Activated CD8-positive, alpha-beta T cell treated with anti-CD3 and anti-CD28 coated beads, Interleukin-2, amount 10 ng/mL, durations not matched to agents 7 days and 5 days (primary cell): ENCODE results near the gene MUTYH. TPM values are rescaled to one million over a fixed set of nuclear protein-coding genes. Genes with fewer than 3 reads are reported as not detected.

Source experiments
- ATAC-seq: fragments of 150-1000 bp; cut with Tn5 transposase; one replicate; pipeline ENCODE4 v1.10.0; 2021; ENCODE audit warnings: moderate library complexity
- CTCF ChIA-PET: fragments of 350-600 bp; sonication (Branson Sonifier 250); formaldehyde crosslinking; loops from one replicate; lab custom pipeline; 2021; ENCODE audit warnings: antibody characterized with exemption; lab: Charles Lee
- POLR2A ChIA-PET: fragments of 350-600 bp; sonication (Branson Sonifier 250); formaldehyde crosslinking; loops from one replicate; lab custom pipeline; 2021; ENCODE audit warnings: antibody characterized with exemption; lab: Charles Lee
- DNase-seq: peaks from one replicate; pipeline ENCODE4 v3.0.0-alpha.2; 2020
- H3K27ac Mint-ChIP-seq: one replicate; pipeline ENCODE4 v1.8.0; 2021; ENCODE audit warnings: mild to moderate bottlenecking, mixed read lengths
- H3K27me3 Mint-ChIP-seq: one replicate; pipeline ENCODE4 v1.8.0; 2021; ENCODE audit warnings: low read depth, mixed read lengths
- H3K36me3 Mint-ChIP-seq: one replicate; pipeline ENCODE4 v1.8.0; 2021; ENCODE audit warnings: low read depth, mixed read lengths
- H3K4me1 Mint-ChIP-seq: one replicate; pipeline ENCODE4 v1.8.0; 2021; ENCODE audit warnings: low read depth, mixed read lengths
- H3K4me3 Mint-ChIP-seq: one replicate; pipeline ENCODE4 v1.8.0; 2021; ENCODE audit warnings: mild to moderate bottlenecking, mixed read lengths
- H3K9me3 Mint-ChIP-seq: one replicate; pipeline ENCODE4 v1.8.0; 2022; ENCODE audit warnings: mixed read lengths; ENCODE audit not compliant: insufficient read depth
- total RNA-seq, 2 experiments: library from RNA; stranded (reverse); gene quantifications; one replicate each; pipeline ENCODE4 v1.2.3, GENCODE V29; 2021

The MUTYH gene
- total RNA-seq, 2 experiments from 2014 or later: 59.8 to 61.8 TPM

DNA sequence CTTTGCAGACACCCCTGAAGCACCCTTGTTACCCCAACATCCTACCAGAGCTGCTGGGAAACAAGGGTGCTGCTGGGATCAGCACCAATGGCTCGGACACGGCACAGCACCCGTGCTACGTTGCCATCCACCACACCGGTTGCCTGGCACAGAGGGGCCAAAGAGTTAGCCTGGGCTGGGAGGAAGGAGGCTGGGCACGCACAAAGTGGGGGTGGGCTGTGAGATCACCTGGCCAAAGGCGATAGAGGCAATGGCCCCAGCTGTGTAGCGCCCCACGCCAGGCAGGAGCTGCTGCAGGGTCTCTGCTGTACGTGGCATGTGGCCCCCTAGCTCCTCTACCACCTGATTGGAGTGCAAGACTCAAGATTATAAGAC lies 7.9 kb downstream of the MUTYH start:
- Mint-ChIP-seq H3K27ac (no peak overlapping the region), H3K36me3 (peaks cover 40% of the 10 kb centered on the region), H3K9me3 (no peaks in the 10 kb centered on the region), H3K4me3 (no peak overlapping the region), H3K27me3 (no peaks in the 10 kb centered on the region), H3K4me1 (peaks cover 45% of the 10 kb centered on the region)
- DNase-seq (no peak), ATAC-seq (no peak)
- CTCF ChIA-PET: no interaction called here
- POLR2A ChIA-PET: no interaction called here

DNA sequence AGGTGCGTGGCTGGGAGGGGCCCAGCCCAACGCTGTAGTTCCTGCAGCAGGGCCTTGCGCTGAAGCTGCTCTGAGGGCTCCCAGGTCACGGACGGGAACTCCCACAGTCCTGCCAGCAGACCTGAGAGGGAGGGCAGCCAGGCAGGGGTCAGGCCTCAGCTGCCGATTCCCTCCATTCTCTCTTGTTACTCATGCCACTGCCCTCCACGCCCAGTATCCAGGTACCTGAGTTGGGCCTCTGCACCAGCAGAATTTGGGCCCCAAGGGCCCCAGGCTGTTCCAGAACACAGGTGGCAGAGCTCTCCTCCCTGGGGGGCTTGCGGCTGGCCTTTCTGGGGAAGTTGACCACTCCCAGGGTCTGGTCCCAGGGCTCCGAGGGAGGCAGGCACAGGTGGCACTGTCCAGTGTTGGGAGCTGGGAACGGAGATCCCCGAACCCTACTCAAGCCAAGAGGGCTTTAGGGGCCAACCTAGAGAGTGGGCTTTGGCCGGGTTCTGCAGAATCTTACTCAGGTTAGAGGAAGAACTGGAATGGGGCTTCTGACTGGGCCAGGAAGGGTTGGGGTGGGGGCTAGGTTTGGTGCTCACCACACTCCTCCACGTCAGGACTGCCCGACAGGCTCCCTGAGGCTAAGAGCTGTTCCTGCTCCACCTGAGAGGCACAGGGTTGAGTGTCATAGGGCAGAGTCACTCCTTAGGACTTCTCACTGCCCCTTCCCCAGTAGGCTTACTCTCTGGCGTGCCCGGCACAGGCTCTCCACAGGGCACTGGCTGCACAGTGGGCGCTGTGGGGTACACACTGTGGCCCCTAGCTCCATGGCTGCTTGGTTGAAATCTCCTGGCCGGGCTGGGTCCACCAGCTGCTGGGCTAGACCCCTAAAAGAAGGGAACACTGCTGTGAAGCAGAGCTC lies 8.5 kb downstream of the MUTYH start:
- ChIA-PET POLR2A (interaction anchor here (1.1 kb wide), 1 partner anchor 8 kb away, joined by 4 read pairs; the partner anchor contains the start of genes MUTYH and TOE1), CTCF (no interaction called here)
- no peaks in the 10 kb centered on the region for H3K9me3 Mint-ChIP-seq

DNA sequence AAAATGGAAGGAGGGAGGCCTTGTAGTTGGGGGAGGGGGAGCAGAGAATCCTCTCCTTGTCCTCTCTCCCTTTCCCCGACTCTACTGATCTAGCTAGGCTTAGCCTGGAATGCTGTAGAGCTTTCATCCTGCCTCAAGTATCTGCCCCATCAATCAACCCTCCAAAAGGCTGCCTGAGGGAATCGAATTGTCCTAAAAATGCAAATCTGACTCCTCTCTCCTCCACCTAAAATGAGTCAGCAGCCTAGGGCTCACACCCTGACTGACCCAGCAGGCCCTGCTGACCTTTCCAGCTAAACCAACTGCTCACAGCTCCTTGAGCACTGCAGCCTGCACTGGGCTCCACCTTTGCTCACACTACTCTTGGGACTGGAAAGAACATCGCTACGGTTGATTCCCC lies 10.8 kb downstream of the MUTYH start:
- H3K4me3 Mint-ChIP-seq: no peak overlapping the region
- peak overlapping the region; percentile 20 for H3K27ac Mint-ChIP-seq
- POLR2A ChIA-PET: interaction anchor here (5.2 kb wide), 1 partner anchor 11 kb away, joined by 77 read pairs; the partner anchor contains the start of genes MUTYH and TOE1
- H3K9me3 Mint-ChIP-seq: no peaks in the 10 kb centered on the region
- H3K36me3 Mint-ChIP-seq: peaks cover 32% of the 10 kb centered on the region
- DNase-seq (no peak), ATAC-seq (no peak)
- no peaks in the 10 kb centered on the region for H3K27me3 Mint-ChIP-seq
- H3K4me1 Mint-ChIP-seq: peaks cover 32% of the 10 kb centered on the region
- CTCF ChIA-PET: interaction anchor here (0.8 to 3.5 kb wide), 2 partner anchors 11 to 26 kb away, joined by 3 to 24 read pairs; partner anchors contain the start of genes MUTYH and TOE1

More for the DNA sequence above, 8.5 kb downstream of the MUTYH start:
- H3K36me3 Mint-ChIP-seq: peaks cover 38% of the 10 kb centered on the region
- no peak overlapping the region for H3K27ac Mint-ChIP-seq
- H3K27me3 Mint-ChIP-seq: no peaks in the 10 kb centered on the region
- ATAC-seq (no peak), DNase-seq (no peak)
- no peak overlapping the region for H3K4me3 Mint-ChIP-seq
- peaks cover 44% of the 10 kb centered on the region for H3K4me1 Mint-ChIP-seq

DNA sequence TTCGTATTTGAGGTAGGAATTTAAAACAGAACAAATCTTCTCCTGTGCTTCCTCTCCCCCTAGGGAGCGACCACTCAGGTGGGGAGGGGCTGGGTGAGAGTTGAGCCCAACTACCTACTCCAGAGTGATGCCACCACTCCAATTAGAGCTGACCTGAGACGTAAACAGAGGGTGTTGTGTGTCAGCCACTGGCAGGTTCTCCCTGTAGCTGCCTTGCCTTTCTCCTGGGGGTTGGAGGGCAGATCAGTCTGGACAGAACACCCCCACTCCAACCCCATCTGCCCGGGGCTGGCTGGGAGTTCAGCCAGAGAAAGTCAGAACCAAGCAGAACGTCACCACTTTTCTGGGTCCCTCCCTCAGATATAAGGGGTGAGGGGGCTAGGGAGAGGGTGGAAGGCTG lies 11.6 kb downstream of the MUTYH start:
- peaks cover 25% of the 10 kb centered on the region for H3K4me1 Mint-ChIP-seq
- no peak for DNase-seq
- ChIA-PET CTCF (interaction anchor here (0.6 to 3.5 kb wide), 6 partner anchors 12 to 164 kb away, joined by 3 to 24 read pairs (median 3); partner anchors contain the start of genes MUTYH, TESK2 and TOE1), POLR2A (interaction anchor here (1.4 to 5.2 kb wide), 3 partner anchors 11 to 256 kb away, joined by 5 to 77 read pairs (median 10); partner anchors contain the start of genes MUTYH and TOE1)
- H3K36me3 Mint-ChIP-seq: peaks cover 27% of the 10 kb centered on the region
- H3K27ac Mint-ChIP-seq: peak overlapping the region; percentile 60
- H3K4me3 Mint-ChIP-seq: peak overlapping the region; percentile 65
- no peak for ATAC-seq
- no peaks in the 10 kb centered on the region for H3K9me3 Mint-ChIP-seq
- H3K27me3 Mint-ChIP-seq: no peaks in the 10 kb centered on the region

DNA sequence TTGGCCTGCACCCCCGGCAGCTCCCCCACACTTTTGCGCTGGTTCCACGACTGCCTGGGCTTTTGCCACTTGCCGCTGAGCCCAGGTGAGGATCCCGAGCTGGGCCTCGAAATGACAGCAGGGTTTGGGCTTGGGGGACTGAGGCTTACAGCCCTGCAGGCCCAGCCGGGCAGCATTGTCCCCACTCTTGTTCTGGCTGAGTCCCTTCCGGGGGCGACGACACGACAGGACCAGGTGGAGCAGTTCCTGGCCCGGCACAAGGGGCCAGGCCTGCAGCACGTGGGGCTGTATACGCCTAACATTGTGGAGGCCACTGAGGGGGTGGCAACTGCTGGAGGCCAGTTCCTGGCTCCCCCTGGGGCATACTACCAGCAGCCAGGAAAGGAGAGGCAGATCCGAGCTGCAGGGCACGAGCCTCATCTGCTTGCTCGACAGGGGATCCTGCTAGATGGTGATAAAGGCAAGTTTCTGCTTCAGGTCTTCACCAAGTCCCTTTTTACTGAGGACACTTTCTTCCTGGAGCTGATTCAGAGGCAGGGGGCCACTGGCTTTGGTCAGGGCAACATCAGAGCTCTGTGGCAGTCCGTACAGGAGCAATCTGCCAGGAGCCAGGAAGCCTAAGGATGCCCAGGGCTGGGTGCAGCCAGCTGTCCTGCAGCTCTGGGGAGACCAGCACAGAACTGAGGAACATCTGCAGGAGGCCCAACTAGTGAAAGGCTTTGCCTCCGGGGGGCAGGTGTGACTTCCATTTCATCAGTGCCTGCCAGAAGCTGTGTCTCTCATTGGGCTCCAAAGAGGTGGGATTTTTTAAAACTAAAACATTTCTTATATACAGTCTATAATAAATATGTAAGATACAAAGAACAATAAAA lies 12.4 kb downstream of the MUTYH start:
- ChIA-PET CTCF (interaction anchor here (0.6 to 3.5 kb wide), 10 partner anchors 10 to 165 kb away, joined by 3 to 24 read pairs (median 4); partner anchors contain the start of genes MUTYH, TESK2 and TOE1), POLR2A (interaction anchor here (0.9 to 5.2 kb wide), 9 partner anchors 12 to 607 kb away, joined by 3 to 77 read pairs (median 5); partner anchors contain the start of genes HECTD3, MUTYH, PLK3 and TOE1)
- H3K27ac Mint-ChIP-seq: peak overlapping the region; percentile 75
- H3K9me3 Mint-ChIP-seq: no peaks in the 10 kb centered on the region
- peak; percentile 37 for DNase-seq
- peaks cover 19% of the 10 kb centered on the region for H3K36me3 Mint-ChIP-seq
- H3K4me3 Mint-ChIP-seq: peak overlapping the region; percentile 83
- no peak for ATAC-seq
- H3K27me3 Mint-ChIP-seq: no peaks in the 10 kb centered on the region
- H3K4me1 Mint-ChIP-seq: peaks cover 22% of the 10 kb centered on the region

DNA sequence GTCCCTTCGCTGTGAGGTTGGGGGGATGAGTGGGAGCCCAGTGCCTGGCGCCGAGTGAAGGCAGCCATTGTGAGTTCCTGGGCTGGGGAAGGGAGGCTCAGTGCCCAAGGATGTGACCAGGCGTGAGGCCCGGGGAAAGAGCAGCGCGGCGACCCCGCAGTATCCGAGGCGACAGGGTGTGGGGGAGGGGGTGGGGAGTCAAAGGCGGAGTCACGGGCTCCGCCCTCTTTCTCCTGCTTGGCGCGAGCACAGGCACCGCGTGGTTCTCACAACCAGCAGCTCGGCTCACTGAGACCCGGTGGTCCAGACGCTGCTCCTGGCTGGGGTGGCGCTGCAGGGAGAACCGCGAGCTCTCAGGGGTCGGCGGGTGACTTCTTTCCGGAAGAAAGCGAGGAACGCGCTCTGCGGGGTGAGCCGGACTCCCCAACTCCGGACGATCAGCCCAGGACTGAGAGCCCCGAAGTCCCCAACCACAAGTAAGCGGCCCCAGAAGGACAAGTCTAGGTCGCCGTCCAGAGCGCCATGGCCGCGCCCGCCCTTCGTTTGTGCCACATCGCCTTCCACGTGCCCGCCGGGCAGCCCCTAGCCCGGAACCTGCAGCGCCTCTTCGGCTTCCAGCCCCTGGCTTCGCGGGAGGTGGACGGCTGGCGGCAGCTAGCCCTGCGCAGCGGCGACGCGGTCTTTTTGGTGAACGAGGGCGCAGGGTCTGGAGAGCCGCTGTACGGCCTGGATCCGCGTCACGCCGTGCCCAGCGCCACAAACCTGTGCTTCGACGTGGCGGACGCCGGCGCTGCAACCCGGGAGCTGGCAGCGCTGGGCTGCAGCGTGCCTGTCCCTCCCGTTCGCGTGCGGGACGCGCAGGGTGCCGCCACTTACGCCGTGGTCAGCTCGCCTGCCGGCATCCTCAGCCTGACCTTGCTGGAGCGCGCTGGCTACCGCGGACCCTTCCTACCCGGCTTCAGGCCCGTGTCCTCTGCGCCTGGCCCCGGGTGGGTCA lies 13.3 kb downstream of the MUTYH start, which contains the start of gene HPDL:
TSS of gene HPDL (plus strand) at position 269 of the 997 bp plus-strand sequence. CDS start at position 523, 254 bp downstream.
- DNase-seq (peak; percentile 82), ATAC-seq (peak; percentile 90)
- Mint-ChIP-seq H3K36me3 (peaks cover 17% of the 10 kb centered on the region), H3K9me3 (no peaks in the 10 kb centered on the region), H3K4me3 (peak within 1 kb of the TSS; percentile 83), H3K27ac (peak within 1 kb of the TSS; percentile 87), H3K4me1 (peaks cover 22% of the 10 kb centered on the region), H3K27me3 (peaks cover 1% of the 10 kb centered on the region)
- POLR2A ChIA-PET: interaction anchor here (0.9 to 5.2 kb wide), 10 partner anchors 13 to 606 kb away, joined by 3 to 77 read pairs (median 6); partner anchors contain the start of genes HECTD3, MUTYH, PLK3 and TOE1
- CTCF ChIA-PET: interaction anchor here (0.7 to 3.5 kb wide), 10 partner anchors 9 to 317 kb away, joined by 3 to 24 read pairs (median 4); partner anchors contain the start of genes MUTYH and TOE1

DNA sequence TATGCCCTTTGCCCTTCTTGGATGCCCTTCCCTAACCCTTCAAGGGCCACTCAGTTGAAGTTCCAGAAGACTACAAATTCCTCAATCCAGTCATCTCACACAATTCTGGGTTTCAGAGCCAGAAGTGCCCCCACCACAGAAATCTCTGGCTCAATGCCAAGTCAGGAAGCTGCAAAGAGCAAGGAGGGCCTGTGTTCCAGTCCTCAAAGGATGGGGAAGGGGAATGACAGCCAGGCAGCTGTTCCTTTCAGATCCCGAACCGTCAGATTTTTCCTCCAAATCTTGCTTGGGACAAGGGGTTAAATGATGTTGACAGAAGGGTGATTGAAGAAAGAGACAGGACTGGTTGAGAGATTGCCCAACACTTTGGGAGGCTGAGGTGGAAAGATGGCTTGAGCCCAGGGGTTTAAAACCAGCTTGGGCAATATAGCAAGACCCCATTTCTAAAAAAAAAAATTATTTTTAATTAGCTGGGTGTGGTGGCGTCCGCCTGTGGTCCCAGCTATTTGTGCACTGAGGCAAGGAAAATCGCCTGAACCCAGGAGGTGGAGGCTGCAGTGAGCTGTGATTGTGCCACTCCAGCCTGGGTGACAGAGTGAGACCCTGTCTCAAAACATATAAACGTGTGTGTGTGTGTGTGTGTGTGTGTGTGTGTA lies 14.3 kb downstream of the MUTYH start:
- Mint-ChIP-seq H3K36me3 (peaks cover 17% of the 10 kb centered on the region), H3K27me3 (peaks cover 2% of the 10 kb centered on the region), H3K9me3 (no peaks in the 10 kb centered on the region), H3K27ac (peak overlapping the region; percentile 87), H3K4me3 (peak overlapping the region; percentile 83), H3K4me1 (peaks cover 22% of the 10 kb centered on the region)
- CTCF ChIA-PET: interaction anchor here (0.7 to 3.0 kb wide), 7 partner anchors 10 to 316 kb away, joined by 3 to 6 read pairs (median 4); no protein-coding TSS in a partner anchor
- DNase-seq (no peak), ATAC-seq (no peak)
- POLR2A ChIA-PET: interaction anchor here (0.7 to 5.2 kb wide), 5 partner anchors 14 to 314 kb away, joined by 3 to 77 read pairs (median 6); partner anchors contain the start of genes HECTD3, MUTYH, TOE1 and UROD

DNA sequence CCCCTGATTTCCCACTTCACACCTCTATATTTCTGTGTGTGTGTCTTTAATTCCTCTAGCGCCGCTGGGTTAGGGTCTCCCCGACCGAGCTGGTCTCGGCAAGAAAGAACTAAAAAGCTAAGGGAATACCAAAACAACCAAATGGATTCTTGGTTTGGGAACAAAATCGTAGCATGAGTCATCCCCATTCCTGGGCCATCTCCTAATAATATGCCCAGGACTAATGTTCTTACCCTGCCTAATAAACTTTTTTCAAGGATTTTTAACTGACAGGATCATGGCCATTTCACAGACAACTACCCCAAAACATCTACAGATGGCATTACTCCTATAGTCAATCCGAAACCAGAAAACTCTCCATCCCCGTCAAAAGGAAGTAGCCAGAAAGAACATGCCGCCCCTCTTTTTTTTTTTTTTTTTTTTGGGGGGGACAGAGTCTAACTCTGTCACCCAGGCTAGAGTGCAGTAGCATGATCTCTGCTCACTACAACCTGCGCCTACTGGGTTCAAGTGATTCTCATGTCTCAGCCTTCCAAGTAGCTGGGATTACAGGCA lies 17.7 kb downstream of the MUTYH start:
- Mint-ChIP-seq H3K9me3 (no peaks in the 10 kb centered on the region), H3K4me3 (no peak overlapping the region), H3K27me3 (peaks cover 2% of the 10 kb centered on the region), H3K36me3 (no peaks in the 10 kb centered on the region), H3K4me1 (peaks cover 9% of the 10 kb centered on the region), H3K27ac (no peak overlapping the region)
- DNase-seq: no peak
- no peak for ATAC-seq
- POLR2A ChIA-PET: no interaction called here
- CTCF ChIA-PET: no interaction called here

DNA sequence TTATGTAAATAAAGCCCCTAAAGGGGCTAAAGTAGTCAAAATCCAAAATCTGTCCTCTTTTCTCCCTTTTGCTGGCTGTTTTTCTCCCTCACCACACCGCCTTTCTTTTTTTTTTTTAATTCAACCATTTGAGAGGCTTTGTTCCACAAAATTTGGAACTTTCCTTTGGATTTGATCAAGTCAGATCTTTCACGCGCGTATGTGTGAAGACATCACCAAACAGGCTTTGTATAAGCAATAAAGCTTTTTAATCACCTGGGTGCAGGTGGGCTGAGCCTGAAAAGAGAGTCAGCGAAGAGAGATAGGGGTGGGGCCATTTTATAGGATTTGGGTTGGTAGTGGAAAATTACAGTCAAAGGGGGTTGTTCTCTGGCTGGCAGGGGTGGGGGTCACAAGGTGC lies 18.8 kb downstream of the MUTYH start:
- H3K4me1 Mint-ChIP-seq: peaks cover 3% of the 10 kb centered on the region
- ChIA-PET CTCF (no interaction called here), POLR2A (no interaction called here)
- DNase-seq (no peak), ATAC-seq (no peak)
- no peaks in the 10 kb centered on the region for H3K36me3 Mint-ChIP-seq
- H3K27ac Mint-ChIP-seq: no peak overlapping the region
- peaks cover 2% of the 10 kb centered on the region for H3K27me3 Mint-ChIP-seq
- no peaks in the 10 kb centered on the region for H3K9me3 Mint-ChIP-seq
- no peak overlapping the region for H3K4me3 Mint-ChIP-seq
